M059J (cell line): Measurements from ENCODE around the gene SPON1. TPM values are rescaled to one million over a fixed set of nuclear protein-coding genes. Genes with fewer than 3 reads are reported as not detected.
"Not testable (repeated sequence)": the region's sequence is repeated elsewhere in the genome, so short reads cannot be mapped to it uniquely, and the experiment has no call there.

ENCODE experiments used
- DNase-seq: peaks from one replicate; pipeline ENCODE4 v3.0.0-alpha.2; 2012; ENCODE audit warnings: low read depth
- total RNA-seq: library from RNA; depleted of rRNA; stranded (reverse); fragments of >200 nt; shearing (Covaris generic); gene quantifications from 2 replicates; pipeline ENCODE4 v1.2.3, GENCODE V29; 2014

SPON1 gene
- total RNA-seq, 1 experiment from 2014 or later = 0.05 TPM

GRCh38 chr11:14244926-14245325 is 282.4 kb downstream of the SPON1 start:
- DNase-seq = no peak

GRCh38 chr11:14245444-14245843 is 282.9 kb downstream of the SPON1 start:
- DNase-seq = no peak

- no peak for DNase-seq
Measured at GRCh38 chr11:14248580-14248981, 286.1 kb downstream of the SPON1 start.

GRCh38 chr11:14249121-14249963 is 286.8 kb downstream of the SPON1 start:
- peak; percentile 56 for DNase-seq

GRCh38 chr11:14251754-14252153 is 289.2 kb downstream of the SPON1 start:
- no peak for DNase-seq

- DNase-seq = not testable (repeated sequence)
Measured at GRCh38 chr11:14252501-14252900, 290.0 kb downstream of the SPON1 start.

GRCh38 chr11:14253421-14253820 is 290.9 kb downstream of the SPON1 start:
- DNase-seq = no peak

- no peak for DNase-seq
Measured at GRCh38 chr11:14253840-14254239, 291.3 kb downstream of the SPON1 start.

GRCh38 chr11:14254533-14255237 is 292.2 kb downstream of the SPON1 start:
- no peak for DNase-seq

- DNase-seq = no peak
Measured at GRCh38 chr11:14255238-14255534, 292.7 kb downstream of the SPON1 start.

GRCh38 chr11:14258221-14258935 is 295.9 kb downstream of the SPON1 start:
- DNase-seq = peak; percentile 67

- no peak for DNase-seq
Measured at GRCh38 chr11:14259186-14259784, 296.8 kb downstream of the SPON1 start.

GRCh38 chr11:14259878-14260277 is 297.4 kb downstream of the SPON1 start:
- no peak for DNase-seq

- no peak for DNase-seq
Measured at GRCh38 chr11:14261066-14261465, 298.5 kb downstream of the SPON1 start.

- peak; percentile 19 for DNase-seq
Measured at GRCh38 chr11:14262271-14262846, 299.8 kb downstream of the SPON1 start.

GRCh38 chr11:14264966-14265365 is 302.4 kb downstream of the SPON1 start:
- no peak for DNase-seq

GRCh38 chr11:14266622-14267021 is 304.1 kb downstream of the SPON1 start:
- no peak for DNase-seq

- no peak for DNase-seq
Measured at GRCh38 chr11:14267861-14268635, 305.5 kb downstream of the SPON1 start.

GRCh38 chr11:14269692-14270573 is 307.4 kb downstream of the SPON1 start:
- DNase-seq = no peak
